AG04450 (cell line): ENCODE data around the gene XRCC2. TPM values are rescaled to one million over a fixed set of nuclear protein-coding genes. Genes with fewer than 3 reads are reported as not detected.

Source experiments
- CTCF ChIA-PET: fragments of 300-600, 350-600 bp; formaldehyde crosslinking; extraction: SDS; loops from one replicate; lab custom pipeline; 2022; ENCODE audit warnings: antibody characterized with exemption, inconsistent platforms; lab: Charles Lee
- POLR2A ChIA-PET: fragments of 350-600 bp; formaldehyde crosslinking; extraction: SDS; loops from one replicate; lab custom pipeline; 2021; ENCODE audit warnings: antibody characterized with exemption, inconsistent platforms; lab: Yijun Ruan, JAX
- DNase-seq: peaks from one replicate; pipeline ENCODE4 v3.0.0-alpha.2; 2011; ENCODE audit warnings: low read depth, low spot score
- H3K27ac ChIP-seq: one replicate; pipeline ENCODE4 v1.5.1; 2012; ENCODE audit warnings: low read depth, low read length, control low read depth
- H3K27me3 ChIP-seq: one replicate; pipeline ENCODE4 v1.6.0; 2012; ENCODE audit warnings: low read length; ENCODE audit not compliant: control insufficient read depth, insufficient read depth
- H3K4me3 ChIP-seq: 2 replicates; pipeline ENCODE4 v1.5.1; 2011; ENCODE audit warnings: mild to moderate bottlenecking, low read depth, low read length, control low read depth
- H3K9me3 ChIP-seq: 2 replicates; pipeline ENCODE4 v1.5.1; 2012; ENCODE audit warnings: low read length; ENCODE audit not compliant: control insufficient read depth, insufficient read depth
- CTCF ChIP-seq: IDR thresholded peaks from 2 replicates; pipeline ENCODE4 v1.5.1; 2011; ENCODE audit warnings: low read depth, low read length, control low read depth, inconsistent platforms
- polyA plus RNA-seq: library from polyadenylated mRNA; depleted of rRNA; stranded (reverse); fragments of >200 nt; gene quantifications from 2 replicates; pipeline ENCODE4 v1.2.3, GENCODE V29; 2011

Gene XRCC2
- polyA plus RNA-seq, 1 experiment: 1.3 TPM

- no peak overlapping the region for H3K27ac ChIP-seq
- no peak for DNase-seq
- CTCF ChIA-PET: no interaction called here
- POLR2A ChIA-PET: no interaction called here
- no peaks in the 10 kb centered on the region for H3K9me3 ChIP-seq
- TF ChIP-seq CTCF: no peak
- H3K4me3 ChIP-seq: no peak overlapping the region
- no peaks in the 10 kb centered on the region for H3K27me3 ChIP-seq
These were observed 11.3 kb downstream of the XRCC2 start for GRCh38 chr7:152664636-152665035.

- POLR2A ChIA-PET: no interaction called here
- TF ChIP-seq CTCF: no peak
- no peak for DNase-seq
- no peaks in the 10 kb centered on the region for H3K27me3 ChIP-seq
- no peak overlapping the region for H3K27ac ChIP-seq
- H3K4me3 ChIP-seq: no peak overlapping the region
- CTCF ChIA-PET: no interaction called here
- H3K9me3 ChIP-seq: no peaks in the 10 kb centered on the region
These were observed 12.0 kb downstream of the XRCC2 start for GRCh38 chr7:152663931-152664330.

GRCh38 chr7:152663148-152663740 lies 12.7 kb downstream of the XRCC2 start:
- Histone ChIP-seq H3K27me3 (no peaks in the 10 kb centered on the region), H3K27ac (no peak overlapping the region), H3K4me3 (no peak overlapping the region), H3K9me3 (no peaks in the 10 kb centered on the region)
- DNase-seq: no peak
- CTCF ChIA-PET: no interaction called here
- POLR2A ChIA-PET: no interaction called here
- no peak for TF ChIP-seq CTCF

GRCh38 chr7:152661479-152661878 lies 14.5 kb downstream of the XRCC2 start:
- ChIA-PET POLR2A (no interaction called here), CTCF (no interaction called here)
- no peaks in the 10 kb centered on the region for H3K9me3 ChIP-seq
- H3K27me3 ChIP-seq: no peaks in the 10 kb centered on the region
- H3K4me3 ChIP-seq: no peak overlapping the region
- TF ChIP-seq CTCF: no peak
- no peak for DNase-seq
- no peak overlapping the region for H3K27ac ChIP-seq

GRCh38 chr7:152660021-152660420 lies 15.9 kb downstream of the XRCC2 start:
- H3K9me3 ChIP-seq: no peaks in the 10 kb centered on the region
- H3K27ac ChIP-seq: no peak overlapping the region
- no peaks in the 10 kb centered on the region for H3K27me3 ChIP-seq
- CTCF ChIA-PET: interaction anchor here (0.8 kb wide), 1 partner anchor 499 kb away, joined by 3 read pairs; no protein-coding TSS in a partner anchor
- no peak for DNase-seq
- POLR2A ChIA-PET: interaction anchor here (0.6 kb wide), 1 partner anchor 503 kb away, joined by 3 read pairs; no protein-coding TSS in a partner anchor
- no peak for TF ChIP-seq CTCF
- H3K4me3 ChIP-seq: no peak overlapping the region
